Smooth muscle cell (in vitro differentiated cells): Measurements from ENCODE around the gene EPHB3. TPM values are rescaled to one million over a fixed set of nuclear protein-coding genes. Genes with fewer than 3 reads are reported as not detected.
A peak's percentile ranks its signal among the peaks of the same experiment; 100 is the strongest.

Experiments
- DNase-seq: peaks from one replicate; lab custom pipeline; 2025; ENCODE audit not compliant: unreplicated experiment; lab: John Stamatoyannopoulos, UW
- H2AFZ ChIP-seq: fragments of 200-600 bp; sonication (generic); 2 replicates; pipeline ENCODE4 v1.6.0; 2016; ENCODE audit warnings: antibody characterized with exemption, low read depth, mild to moderate bottlenecking
- H3F3A ChIP-seq: fragments of 200-600 bp; sonication (generic); 2 replicates; pipeline ENCODE4 v1.6.0; 2017; ENCODE audit warnings: antibody characterized with exemption, low read depth
- H3K27ac ChIP-seq: fragments of 200-600 bp; sonication (generic); 2 replicates; pipeline ENCODE4 v1.5.1; 2016; ENCODE audit warnings: low read depth, mild to moderate bottlenecking
- H3K27me3 ChIP-seq: fragments of 200-600 bp; sonication (generic); 2 replicates; pipeline ENCODE4 v1.6.1; 2016; ENCODE audit warnings: low read depth, mild to moderate bottlenecking
- H3K36me3 ChIP-seq: fragments of 200-600 bp; sonication (generic); 2 replicates; pipeline ENCODE4 v1.5.1; 2016; ENCODE audit warnings: low read depth
- H3K4me1 ChIP-seq: fragments of 200-600 bp; sonication (generic); 2 replicates; pipeline ENCODE4 v1.5.1; 2016; ENCODE audit warnings: low read depth
- H3K4me2 ChIP-seq: fragments of 200-600 bp; sonication (generic); 2 replicates; pipeline ENCODE4 v1.6.0; 2016; ENCODE audit warnings: mild to moderate bottlenecking
- H3K4me3 ChIP-seq: fragments of 200-600 bp; sonication (generic); 2 replicates; pipeline ENCODE4 v1.5.1; 2016; ENCODE audit warnings: mild to moderate bottlenecking
- H3K79me2 ChIP-seq: fragments of 200-600 bp; sonication (generic); 2 replicates; pipeline ENCODE4 v1.6.0; 2016; ENCODE audit warnings: low read depth, mild to moderate bottlenecking
- H3K9ac ChIP-seq: fragments of 200-600 bp; sonication (generic); 2 replicates; pipeline ENCODE4 v1.6.0; 2016; ENCODE audit warnings: low read depth
- H3K9me3 ChIP-seq: fragments of 200-600 bp; sonication (generic); replicated peaks from 2 replicates; pipeline ENCODE4 v1.5.1; 2016; ENCODE audit warnings: low read depth
- H4K20me1 ChIP-seq: fragments of 200-600 bp; sonication (generic); 2 replicates; pipeline ENCODE4 v1.6.0; 2016; ENCODE audit warnings: low read depth
- WGBS: methylation state at CpG from one replicate; pipeline ENCODE4 v1.1.7; 2016; ENCODE audit warnings: low lambda C conversion rate; 5-methylcytosine and 5-hydroxymethylcytosine counted together
- polyA plus RNA-seq: library from polyadenylated mRNA; unstranded; fragments of >200 nt; fragmentation: Nextera tagmentation; extraction: Ambion mirVana; gene quantifications from 2 replicates; pipeline ENCODE4 v1.2.1, GENCODE V29; 2016
- total RNA-seq: library from RNA; depleted of rRNA; stranded (reverse); fragments of >200 nt; gene quantifications from 2 replicates; pipeline ENCODE4 v1.2.3, GENCODE V29; 2014
- TF ChIP-seq, protein P1 (sequence below): fragments of 200-600 bp; sonication (generic); IDR thresholded peaks from 2 replicates; pipeline ENCODE4 v1.5.1; 2017; ENCODE audit warnings: borderline replicate concordance, mild to moderate bottlenecking, antibody characterized with exemption; ENCODE audit not compliant: insufficient read depth, poor library complexity, severe bottlenecking

Gene EPHB3
- total and polyA plus RNA-seq, 2 experiments from 2014 or later = 11.1 to 23.1 TPM

- H3K4me3 ChIP-seq = no peak overlapping the region
- H2AFZ ChIP-seq = no peak overlapping the region
- H4K20me1 ChIP-seq = no peaks in the 10 kb centered on the region
- no peaks in the 10 kb centered on the region for H3K36me3 ChIP-seq
- H3F3A ChIP-seq = no peaks in the 10 kb centered on the region
- TF ChIP-seq, protein P1, sequence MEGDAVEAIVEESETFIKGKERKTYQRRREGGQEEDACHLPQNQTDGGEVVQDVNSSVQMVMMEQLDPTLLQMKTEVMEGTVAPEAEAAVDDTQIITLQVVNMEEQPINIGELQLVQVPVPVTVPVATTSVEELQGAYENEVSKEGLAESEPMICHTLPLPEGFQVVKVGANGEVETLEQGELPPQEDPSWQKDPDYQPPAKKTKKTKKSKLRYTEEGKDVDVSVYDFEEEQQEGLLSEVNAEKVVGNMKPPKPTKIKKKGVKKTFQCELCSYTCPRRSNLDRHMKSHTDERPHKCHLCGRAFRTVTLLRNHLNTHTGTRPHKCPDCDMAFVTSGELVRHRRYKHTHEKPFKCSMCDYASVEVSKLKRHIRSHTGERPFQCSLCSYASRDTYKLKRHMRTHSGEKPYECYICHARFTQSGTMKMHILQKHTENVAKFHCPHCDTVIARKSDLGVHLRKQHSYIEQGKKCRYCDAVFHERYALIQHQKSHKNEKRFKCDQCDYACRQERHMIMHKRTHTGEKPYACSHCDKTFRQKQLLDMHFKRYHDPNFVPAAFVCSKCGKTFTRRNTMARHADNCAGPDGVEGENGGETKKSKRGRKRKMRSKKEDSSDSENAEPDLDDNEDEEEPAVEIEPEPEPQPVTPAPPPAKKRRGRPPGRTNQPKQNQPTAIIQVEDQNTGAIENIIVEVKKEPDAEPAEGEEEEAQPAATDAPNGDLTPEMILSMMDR = no peak
- H3K4me2 ChIP-seq = no peak overlapping the region
- H3K9ac ChIP-seq = no peak overlapping the region
- H3K9me3 ChIP-seq = no peaks in the 10 kb centered on the region
- H3K79me2 ChIP-seq = no peaks in the 10 kb centered on the region
- 99% methylated on average over 6 of the region's 6 CpGs for WGBS
- DNase-seq = no peak
- H3K27me3 ChIP-seq = no peaks in the 10 kb centered on the region
- peak overlapping the region; percentile 27 for H3K27ac ChIP-seq
- peaks cover 17% of the 10 kb centered on the region for H3K4me1 ChIP-seq
Observed at GRCh38 chr3:184591789-184592188, 30.2 kb downstream of the EPHB3 start.

DNA sequence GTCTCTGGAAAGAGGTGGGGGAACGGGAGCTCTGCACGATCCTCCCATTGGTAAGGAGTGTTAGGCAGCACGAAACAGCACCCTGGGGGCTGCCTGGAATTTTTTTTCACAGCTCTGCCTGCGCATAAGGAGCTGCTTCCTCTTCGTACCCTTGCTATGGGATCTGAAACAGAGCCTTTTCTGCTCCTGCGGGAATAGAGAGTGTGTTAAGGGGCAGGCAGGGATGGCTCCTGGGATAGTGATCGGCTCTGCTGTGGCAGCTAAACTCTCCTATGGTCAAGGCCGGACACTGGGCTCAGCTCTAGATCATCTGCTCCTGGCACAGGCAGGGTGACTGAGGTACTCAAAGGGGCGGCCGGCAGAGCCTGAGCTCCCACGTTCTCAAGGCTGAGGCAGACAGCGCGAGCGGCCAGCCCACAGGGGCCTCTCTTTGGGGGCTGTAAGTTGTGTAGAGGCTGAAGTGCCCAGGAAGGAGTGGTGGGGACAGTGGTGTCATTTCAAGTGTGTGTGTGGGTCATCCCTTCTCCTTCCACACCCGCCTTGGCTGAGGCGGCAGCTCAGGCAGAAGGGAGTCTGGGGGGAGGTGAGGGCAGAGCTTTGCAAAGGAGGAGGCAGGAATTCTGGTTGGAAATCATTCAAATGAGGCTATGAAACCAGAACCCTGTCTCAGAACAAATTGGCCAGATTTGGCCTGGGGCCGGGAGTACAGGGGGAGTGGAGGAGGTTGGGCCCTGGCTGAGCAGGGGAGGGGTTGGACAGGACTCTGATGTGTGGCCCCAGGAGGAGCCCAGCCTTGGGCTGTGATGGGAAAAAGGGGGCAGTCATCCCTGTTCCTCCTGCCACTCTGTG, 31.0 kb downstream of the EPHB3 start:
- no peak overlapping the region for H3K4me3 ChIP-seq
- no peak overlapping the region for H3K9ac ChIP-seq
- no peaks in the 10 kb centered on the region for H3K9me3 ChIP-seq
- no peaks in the 10 kb centered on the region for H3K79me2 ChIP-seq
- TF ChIP-seq, protein P1 = no peak
- 25% methylated on average over 17 of the region's 17 CpGs for WGBS
- no peaks in the 10 kb centered on the region for H3F3A ChIP-seq
- H3K27me3 ChIP-seq = no peaks in the 10 kb centered on the region
- no peaks in the 10 kb centered on the region for H3K36me3 ChIP-seq
- no peaks in the 10 kb centered on the region for H4K20me1 ChIP-seq
- peak overlapping the region; percentile 86 for H2AFZ ChIP-seq
- H3K27ac ChIP-seq = peak overlapping the region; percentile 27
- peak overlapping the region; percentile 57 for H3K4me2 ChIP-seq
- H3K4me1 ChIP-seq = peaks cover 17% of the 10 kb centered on the region
- DNase-seq = no peak

DNA sequence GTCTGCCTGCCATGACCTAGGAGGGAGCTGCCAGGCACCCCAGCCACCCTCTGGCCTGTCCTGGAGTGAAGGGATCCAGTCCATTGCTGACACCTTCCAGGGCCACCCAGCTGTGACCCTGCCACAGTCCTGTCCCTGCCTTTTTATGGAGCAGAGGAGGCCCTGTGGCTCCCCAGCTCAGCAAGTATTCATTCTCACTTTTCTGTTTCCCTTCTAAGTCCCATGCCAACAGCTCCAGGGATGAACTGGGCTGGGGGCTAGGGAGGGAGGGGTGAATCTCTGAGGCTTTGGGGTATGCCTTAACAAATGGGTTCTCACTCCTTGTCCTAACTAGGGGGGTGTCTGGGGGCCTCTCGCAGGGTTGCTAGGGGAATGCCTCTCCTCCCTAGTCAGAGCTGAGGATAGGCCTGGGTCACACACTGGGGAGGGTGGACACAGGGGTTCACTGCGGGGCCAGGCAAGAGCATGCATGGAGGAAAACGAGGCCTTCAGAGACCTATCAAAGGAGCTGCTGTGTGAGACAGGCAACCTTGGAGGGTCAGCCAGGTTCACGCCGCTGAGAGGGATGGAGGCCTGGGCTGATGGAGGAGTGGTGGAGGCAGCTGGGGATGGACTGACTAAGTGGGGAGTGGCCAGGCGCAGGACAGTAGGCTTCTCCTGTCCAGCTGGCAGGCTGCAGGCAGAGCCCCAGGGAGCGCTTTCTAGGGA, 31.8 kb downstream of the EPHB3 start:
- Histone ChIP-seq H3K79me2 (no peaks in the 10 kb centered on the region), H3K9ac (no peak overlapping the region), H3F3A (no peaks in the 10 kb centered on the region), H2AFZ (no peak overlapping the region), H4K20me1 (no peaks in the 10 kb centered on the region), H3K4me3 (no peak overlapping the region), H3K27me3 (no peaks in the 10 kb centered on the region), H3K4me1 (peaks cover 17% of the 10 kb centered on the region), H3K36me3 (no peaks in the 10 kb centered on the region), H3K4me2 (peak overlapping the region; percentile 57), H3K27ac (peak overlapping the region; percentile 27), H3K9me3 (no peaks in the 10 kb centered on the region)
- TF ChIP-seq, protein P1 = no peak
- DNase-seq = no peak
- 71% methylated on average over 7 of the region's 7 CpGs for WGBS
